Ammon's horn (tissue), 1 donor: ENCODE results near the gene P3H3.
"Not testable (repeated sequence)": the region's sequence is repeated elsewhere in the genome, so short reads cannot be mapped to it uniquely, and the experiment has no call there.

ENCODE experiments used
- DNase-seq: peaks from one replicate; pipeline ENCODE4 v3.0.0-alpha.2; 2016; ENCODE audit warnings: low spot score

Gene P3H3

DNA sequence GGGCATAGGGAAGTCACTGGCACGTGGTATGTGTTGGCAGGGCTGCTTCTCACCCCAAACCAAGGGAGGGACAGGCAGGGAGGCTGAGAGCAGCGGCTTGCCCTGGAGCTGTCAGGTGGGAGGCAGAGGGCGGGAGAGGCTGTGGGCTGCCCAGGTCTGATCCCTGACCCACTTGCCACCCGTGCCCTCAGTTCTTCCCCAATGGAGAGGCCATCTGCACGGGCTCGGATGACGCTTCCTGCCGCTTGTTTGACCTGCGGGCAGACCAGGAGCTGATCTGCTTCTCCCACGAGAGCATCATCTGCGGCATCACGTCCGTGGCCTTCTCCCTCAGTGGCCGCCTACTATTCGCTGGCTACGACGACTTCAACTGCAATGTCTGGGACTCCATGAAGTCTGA is 17.2 kb downstream of the P3H3 start:
- DNase-seq, result no peak

DNA sequence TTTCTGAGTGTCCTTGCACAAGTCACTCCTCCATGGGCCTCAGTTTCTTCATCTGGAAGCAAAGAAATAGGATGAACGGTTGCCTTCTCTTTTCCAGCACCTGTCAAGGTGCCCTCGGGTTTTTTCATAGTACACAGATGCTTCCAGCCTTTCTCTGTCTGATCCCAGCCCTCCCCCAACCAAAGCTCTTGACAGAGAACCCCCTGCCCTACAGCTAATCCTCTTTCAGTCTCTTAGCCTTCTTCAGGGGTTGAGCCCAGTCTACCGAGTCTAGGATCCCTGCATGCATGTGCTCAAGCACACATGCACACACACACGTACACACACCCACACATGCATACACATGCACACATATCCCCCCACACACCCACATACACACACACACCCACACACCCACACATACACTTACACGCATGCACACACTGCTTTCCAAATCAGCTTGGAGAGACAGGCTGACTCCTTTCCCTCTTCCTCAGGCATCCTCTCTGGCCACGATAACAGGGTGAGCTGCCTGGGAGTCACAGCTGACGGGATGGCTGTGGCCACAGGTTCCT is 18.2 kb downstream of the P3H3 start:
- no peak for DNase-seq

- no peak for DNase-seq
Measured at GRCh38 chr12:6847676-6848075, 19.5 kb downstream of the P3H3 start.

- DNase-seq, result no peak
Measured at GRCh38 chr12:6849427-6849826, 21.2 kb downstream of the P3H3 start.

DNA sequence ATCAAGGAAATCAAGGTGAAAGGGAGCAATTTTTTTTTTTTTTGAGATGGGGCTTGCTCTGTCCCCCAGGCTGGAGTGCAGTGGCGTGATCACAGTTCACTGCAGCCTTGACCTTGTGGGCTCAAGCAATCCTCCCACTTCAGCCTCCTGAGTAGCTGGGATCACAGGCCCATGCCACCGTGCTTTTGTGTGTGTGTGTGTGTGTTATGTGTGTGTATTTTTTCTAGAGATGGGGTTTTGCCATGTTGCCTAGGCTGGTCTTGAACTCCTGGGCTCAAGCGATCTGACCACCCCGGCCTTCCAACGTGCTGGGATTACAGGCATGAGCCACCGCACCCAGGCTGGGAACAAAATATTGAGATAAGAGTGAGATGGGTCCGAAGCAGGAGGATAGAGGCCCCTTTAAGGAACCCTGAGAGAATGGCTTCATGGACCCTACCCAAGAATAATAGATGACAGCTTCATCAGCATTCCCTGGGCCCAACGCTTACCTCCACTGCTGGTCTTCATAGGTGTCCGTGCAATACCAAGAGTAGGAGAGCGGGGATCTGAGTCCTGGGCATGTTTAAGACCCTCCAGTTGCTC is 21.9 kb downstream of the P3H3 start:
- DNase-seq, result no peak

- DNase-seq, result peak; percentile 30
Measured at GRCh38 chr12:6850796-6851152, 22.6 kb downstream of the P3H3 start.

DNA sequence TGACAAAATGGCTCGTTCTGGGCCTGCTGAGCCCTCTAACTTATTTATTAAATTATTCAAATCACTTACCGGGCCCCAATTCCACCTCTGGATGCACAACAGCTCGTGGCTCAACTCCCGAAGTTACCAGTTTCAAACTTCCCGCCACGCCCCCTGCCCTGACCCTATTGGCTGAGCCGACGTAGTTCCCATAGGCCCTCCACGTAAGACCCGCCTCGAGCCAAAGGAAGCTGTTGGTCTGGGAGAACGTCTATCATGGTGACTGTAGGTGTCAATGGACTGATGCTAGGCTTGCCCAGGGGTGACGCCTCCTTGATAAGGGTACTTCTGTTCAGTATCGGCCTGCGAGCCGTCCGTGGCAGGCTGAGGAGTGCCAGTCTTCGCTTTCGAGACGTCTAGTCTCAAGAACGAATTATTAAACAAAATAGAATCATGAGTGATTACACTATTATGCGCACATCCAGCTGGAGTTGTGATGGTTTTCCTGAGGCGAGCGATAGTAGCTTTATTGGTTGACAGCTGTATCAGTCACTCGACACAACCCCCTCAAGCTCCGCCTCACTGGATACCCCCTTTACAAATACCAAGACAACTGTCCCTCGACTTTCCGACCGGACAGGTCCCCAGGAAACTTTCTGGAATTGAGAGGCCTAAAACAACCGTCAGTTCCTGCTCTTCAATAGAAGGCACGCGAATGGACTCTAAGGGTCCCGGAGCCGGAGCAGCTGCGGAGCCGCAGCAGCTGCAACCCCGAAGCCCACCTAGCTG is 23.1 kb downstream of the P3H3 start, which contains the start of gene CDCA3:
CDCA3 (minus strand) TSS at position 134 of the 768 bp plus-strand sequence. CDS start 334 bp downstream, outside the sequence.
- peak; percentile 100 for DNase-seq

DNA sequence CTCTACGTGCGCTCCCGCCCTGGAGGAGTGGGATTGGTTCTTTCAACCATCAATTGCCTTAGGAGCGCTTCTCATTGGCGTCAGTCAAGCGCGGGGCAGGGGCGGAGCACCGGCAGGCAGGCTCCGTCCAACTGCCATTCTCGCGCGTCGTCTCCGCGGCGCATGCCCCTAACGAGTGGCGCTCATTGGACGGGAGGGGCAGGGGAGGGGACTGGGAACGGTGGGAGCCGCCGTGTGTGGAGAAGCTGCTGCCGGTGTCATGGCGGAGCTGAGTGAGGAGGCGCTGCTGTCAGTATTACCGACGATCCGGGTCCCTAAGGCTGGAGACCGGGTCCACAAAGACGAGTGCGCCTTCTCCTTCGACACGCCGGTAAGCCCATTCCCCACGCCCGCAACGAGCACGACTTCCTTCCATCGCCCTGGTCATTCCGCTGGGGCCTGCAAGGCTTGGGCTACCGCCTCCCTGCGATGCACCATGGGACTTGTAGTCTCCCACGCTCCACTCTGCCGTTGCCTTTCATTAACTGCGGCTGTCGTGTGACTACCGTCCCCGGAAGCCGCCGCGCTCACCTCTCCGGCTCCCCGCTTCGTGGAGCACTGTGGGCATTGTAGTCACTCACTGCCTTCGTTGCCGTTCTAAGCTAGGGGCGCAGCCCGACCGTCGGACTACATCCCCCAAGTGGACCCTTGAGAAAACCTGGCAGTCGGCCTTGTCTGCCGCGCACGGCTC is 23.9 kb downstream of the P3H3 start, which contains the start of gene USP5:
USP5 (plus strand) TSS at position 230 of the 730 bp plus-strand sequence; CDS start at position 260, 30 bp downstream.
- DNase-seq, result peak; percentile 100

GRCh38 chr12:6852651-6853354 is 24.6 kb downstream of the P3H3 start:
- peak; percentile 74 for DNase-seq

DNA sequence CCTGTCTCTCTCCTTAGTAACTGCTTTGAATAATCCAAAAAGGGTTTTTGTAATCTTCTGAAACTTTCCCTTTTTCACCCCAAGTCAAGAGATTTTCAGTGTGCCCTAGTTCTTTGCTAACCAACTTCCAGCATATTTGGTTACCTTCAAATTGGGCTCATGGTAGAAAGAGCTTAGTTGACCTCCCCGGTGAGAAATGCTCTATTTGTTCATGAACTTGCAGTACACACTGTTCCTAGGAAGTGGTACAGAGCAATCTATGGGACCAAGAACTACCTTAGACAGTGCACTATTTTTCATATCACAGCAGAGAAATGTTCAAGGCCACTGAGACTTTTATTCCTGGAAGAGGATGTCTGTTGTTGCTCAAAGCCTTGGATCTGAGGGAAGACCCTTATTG is 25.4 kb downstream of the P3H3 start:
- no peak for DNase-seq

DNA sequence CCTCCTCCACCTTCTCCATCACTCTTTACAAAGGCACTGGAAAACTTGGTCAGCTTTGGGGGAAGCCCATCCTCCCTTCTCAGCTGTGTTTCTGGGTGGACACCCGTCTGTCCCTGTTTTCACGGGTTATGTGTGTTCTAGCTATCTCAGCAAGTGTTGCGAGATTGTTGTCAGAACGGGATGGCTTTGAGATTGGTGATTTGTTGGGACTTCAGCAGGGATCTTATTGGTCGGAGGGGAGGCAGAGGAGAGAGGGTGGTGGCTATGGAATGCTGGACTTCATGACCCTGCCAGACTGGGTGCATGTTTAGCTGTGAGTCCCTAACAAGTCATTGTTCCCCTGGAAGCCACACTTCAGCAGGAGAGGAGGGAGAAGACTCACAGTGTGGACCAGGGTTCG is 25.8 kb downstream of the P3H3 start:
- no peak for DNase-seq

DNA sequence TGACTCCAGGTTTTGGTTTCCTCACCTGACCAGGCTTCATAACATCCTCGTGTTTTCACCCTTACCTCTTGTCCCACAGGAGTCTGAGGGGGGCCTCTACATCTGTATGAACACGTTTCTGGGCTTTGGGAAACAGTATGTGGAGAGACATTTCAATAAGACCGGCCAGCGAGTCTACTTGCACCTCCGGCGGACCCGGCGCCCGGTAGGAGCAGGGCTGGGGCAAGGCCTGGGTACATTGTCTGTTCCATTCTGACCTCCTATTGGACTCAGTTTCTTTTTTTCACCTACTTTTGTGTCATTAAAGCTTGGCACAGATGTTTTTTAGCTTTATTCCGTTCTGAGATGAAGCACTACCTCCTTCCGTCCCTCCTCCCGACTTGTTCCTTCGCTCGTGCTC is 27.1 kb downstream of the P3H3 start:
- no peak for DNase-seq

GRCh38 chr12:6858799-6859198 is 30.6 kb downstream of the P3H3 start:
- no peak for DNase-seq

GRCh38 chr12:6860116-6860515 is 31.9 kb downstream of the P3H3 start:
- DNase-seq, result no peak

DNA sequence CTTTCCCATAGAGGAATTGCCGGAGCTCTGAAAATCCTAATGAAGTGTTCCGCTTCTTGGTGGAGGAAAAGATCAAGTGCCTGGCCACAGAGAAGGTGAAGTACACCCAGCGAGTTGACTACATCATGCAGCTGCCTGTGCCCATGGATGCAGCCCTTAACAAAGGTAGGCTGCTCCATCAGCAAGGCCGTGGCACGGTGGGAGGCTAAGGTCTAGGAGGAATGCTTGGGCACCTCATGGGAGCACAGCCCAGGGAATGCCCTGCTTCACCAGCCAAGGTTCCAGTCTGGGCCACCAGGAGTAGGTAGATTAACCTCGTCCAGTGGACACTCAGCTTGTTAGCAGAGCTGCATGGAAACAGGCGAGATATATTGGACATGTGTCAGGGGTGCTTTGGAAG is 32.7 kb downstream of the P3H3 start:
- no peak for DNase-seq

GRCh38 chr12:6861391-6861790 is 33.2 kb downstream of the P3H3 start:
- no peak for DNase-seq

DNA sequence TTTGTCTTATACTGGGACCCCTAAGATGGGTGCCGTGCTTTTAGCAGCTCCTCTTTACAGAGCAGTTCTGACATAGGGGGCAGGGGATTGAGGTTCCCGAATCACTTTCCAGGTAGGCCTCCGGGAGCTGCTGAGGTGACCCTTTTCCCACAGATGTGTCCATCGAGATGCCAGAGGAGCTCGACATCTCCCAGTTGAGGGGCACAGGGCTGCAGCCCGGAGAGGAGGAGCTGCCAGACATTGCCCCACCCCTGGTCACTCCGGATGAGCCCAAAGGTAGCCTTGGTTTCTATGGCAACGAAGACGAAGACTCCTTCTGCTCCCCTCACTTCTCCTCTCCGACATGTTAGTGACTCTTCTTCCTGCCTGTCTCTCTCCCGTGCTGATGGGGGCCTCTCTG is 34.8 kb downstream of the P3H3 start:
- DNase-seq, result no peak

- DNase-seq, result no peak
Measured at GRCh38 chr12:6863586-6864321, 35.5 kb downstream of the P3H3 start.

GRCh38 chr12:6865307-6865706 is 37.1 kb downstream of the P3H3 start:
- not testable (repeated sequence) for DNase-seq

GRCh38 chr12:6866163-6866919 is 38.1 kb downstream of the P3H3 start:
- DNase-seq, result peak; percentile 4
